ENCODE data around the gene ATF6. TPM values are rescaled to one million over a fixed set of nuclear protein-coding genes. Genes with fewer than 3 reads are reported as not detected.

The ATF6 gene
- total RNA-seq, 5 donors from 2014 or later (not counting 1 experiment from before 2014, with no cell fraction given), result 18.7 to 27.6 (median 21.9) TPM

DNA sequence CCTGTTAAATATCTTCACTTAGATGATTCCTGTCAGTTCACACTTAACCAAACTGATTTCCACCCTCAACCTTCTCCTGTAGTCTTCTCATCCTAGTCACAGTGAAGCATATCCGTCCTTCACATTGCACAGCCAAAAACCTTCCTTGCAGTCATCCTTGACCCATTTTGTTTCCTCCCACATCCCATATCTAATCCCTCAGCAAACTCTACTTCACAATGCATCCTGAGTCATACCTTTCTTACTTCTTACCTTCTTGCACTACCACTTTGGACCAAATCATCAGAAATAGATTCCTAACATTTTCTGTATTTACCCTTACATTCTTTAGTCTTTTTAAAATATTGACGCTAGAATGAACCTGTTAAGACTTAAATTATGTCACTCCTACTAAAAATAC is 170.7 kb downstream of the ATF6 start:
- ChIA-PET CTCF (no interaction called here), POLR2A (no interaction called here)
- peaks cover 39 to 51% (median 51%) of the 10 kb centered on the region in 3 donors for H3K4me1 Mint-ChIP-seq
- Histone ChIP-seq H3K9me3 (no peaks in the 10 kb centered on the region), H3K36me3 (ENCODE audit: control insufficient read depth in 2 of 2, extremely low read depth in 1 of 2, insufficient read depth in 1 of 2, low read length in 1 of 2) (peaks cover 0 to 14% of the 10 kb centered on the region in 2 donors), H3K27ac (ENCODE audit: low read length) (no peak overlapping the region), H3K4me3 (ENCODE audit: control insufficient read depth in 1 of 2, extremely low read depth in 1 of 2, low read length in 1 of 2) (no peak overlapping the region), H3K4me1 (ENCODE audit: control insufficient read depth in 1 of 2, extremely low read depth in 1 of 2, insufficient read depth in 2 of 2, low read length in 2 of 2) (peaks cover 14 to 43% of the 10 kb centered on the region in 2 experiments), H3K27me3 (replicated peaks in 1 of 2; ENCODE audit: control insufficient read depth in 2 of 2, extremely low read depth in 1 of 2, insufficient read depth in 2 of 2, low read length in 1 of 2) (no peaks in the 10 kb centered on the region)
- ATAC-seq (replicated peaks in 1 of 4) (no peak), DNase-seq (no peak)
- peaks cover 12% of the 10 kb centered on the region for H3K36me3 Mint-ChIP-seq
- 100% methylated on average over 1 of the region's 2 CpGs for WGBS (ENCODE audit: insufficient coverage)
- H3K27me3 Mint-ChIP-seq, result no peaks in the 10 kb centered on the region
- H3K4me3 Mint-ChIP-seq, result no peak overlapping the region
- H3K27ac Mint-ChIP-seq, result peak overlapping the region; percentile 45 to 61
- H3K9me3 Mint-ChIP-seq, result no peaks in the 10 kb centered on the region

DNA sequence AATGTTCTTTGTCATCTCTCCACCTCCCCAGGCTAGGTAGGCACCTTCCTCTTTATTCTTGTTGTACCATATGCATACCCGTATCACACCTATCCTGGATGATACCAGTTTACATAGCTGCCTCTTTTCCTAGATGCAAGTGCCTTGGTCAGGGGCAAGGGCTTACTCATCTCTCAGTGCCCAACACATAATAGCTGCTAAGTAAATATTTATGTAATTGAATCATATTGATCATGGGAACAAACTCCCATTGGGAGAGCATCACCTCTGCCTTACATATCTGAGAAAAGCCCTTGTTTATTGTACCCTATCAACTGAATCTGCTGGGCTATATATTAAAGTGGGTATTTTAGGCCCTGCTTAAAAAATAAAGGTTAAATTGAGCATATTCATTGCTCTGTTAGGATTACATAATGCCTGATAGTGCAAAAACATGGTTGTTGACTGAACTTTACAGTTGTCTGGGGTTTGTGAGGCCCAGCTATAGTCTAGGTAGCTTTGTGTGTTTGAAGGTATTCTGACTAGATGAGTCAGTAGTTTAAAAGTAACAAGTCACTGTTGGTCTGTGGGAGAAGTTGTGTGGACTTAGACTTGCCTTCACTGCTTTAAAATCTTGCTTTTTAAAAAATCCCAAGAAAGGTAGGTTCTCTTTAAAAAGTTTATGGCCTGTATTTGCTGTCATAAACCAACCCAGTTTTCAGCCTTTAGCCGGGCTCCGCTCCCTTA is 174.9 kb downstream of the ATF6 start:
- Mint-ChIP-seq H3K4me3 (no peak overlapping the region), H3K27me3 (no peaks in the 10 kb centered on the region), H3K36me3 (peaks cover 43% of the 10 kb centered on the region), H3K27ac (no peak overlapping the region), H3K4me1 (peaks cover 0 to 13% (median 10%) of the 10 kb centered on the region in 3 donors), H3K9me3 (no peaks in the 10 kb centered on the region)
- peaks cover under 1 to 32% of the 10 kb centered on the region in 2 donors for H3K36me3 ChIP-seq (ENCODE audit: control insufficient read depth in 2 of 2, extremely low read depth in 1 of 2, insufficient read depth in 1 of 2, low read length in 1 of 2)
- no peaks in the 10 kb centered on the region for H3K27me3 ChIP-seq (replicated peaks in 1 of 2; ENCODE audit: control insufficient read depth in 2 of 2, extremely low read depth in 1 of 2, insufficient read depth in 2 of 2, low read length in 1 of 2)
- H3K27ac ChIP-seq (ENCODE audit: low read length), result no peak overlapping the region
- ChIA-PET CTCF (no interaction called here), POLR2A (interaction anchor here (0.6 kb wide), 3 partner anchors 26 to 334 kb away, joined by 3 to 9 read pairs (median 4); no protein-coding TSS in a partner anchor)
- H3K4me1 ChIP-seq (ENCODE audit: control insufficient read depth in 1 of 2, extremely low read depth in 1 of 2, insufficient read depth in 2 of 2, low read length in 2 of 2), result peaks cover 0 to 5% of the 10 kb centered on the region in 2 experiments
- 100% methylated on average over 1 of the region's 3 CpGs for WGBS (ENCODE audit: insufficient coverage)
- DNase-seq (no peak), ATAC-seq (replicated peaks in 1 of 4) (no peak)
- no peak overlapping the region for H3K4me3 ChIP-seq (ENCODE audit: control insufficient read depth in 1 of 2, extremely low read depth in 1 of 2, low read length in 1 of 2)
- H3K9me3 ChIP-seq, result no peaks in the 10 kb centered on the region

DNA sequence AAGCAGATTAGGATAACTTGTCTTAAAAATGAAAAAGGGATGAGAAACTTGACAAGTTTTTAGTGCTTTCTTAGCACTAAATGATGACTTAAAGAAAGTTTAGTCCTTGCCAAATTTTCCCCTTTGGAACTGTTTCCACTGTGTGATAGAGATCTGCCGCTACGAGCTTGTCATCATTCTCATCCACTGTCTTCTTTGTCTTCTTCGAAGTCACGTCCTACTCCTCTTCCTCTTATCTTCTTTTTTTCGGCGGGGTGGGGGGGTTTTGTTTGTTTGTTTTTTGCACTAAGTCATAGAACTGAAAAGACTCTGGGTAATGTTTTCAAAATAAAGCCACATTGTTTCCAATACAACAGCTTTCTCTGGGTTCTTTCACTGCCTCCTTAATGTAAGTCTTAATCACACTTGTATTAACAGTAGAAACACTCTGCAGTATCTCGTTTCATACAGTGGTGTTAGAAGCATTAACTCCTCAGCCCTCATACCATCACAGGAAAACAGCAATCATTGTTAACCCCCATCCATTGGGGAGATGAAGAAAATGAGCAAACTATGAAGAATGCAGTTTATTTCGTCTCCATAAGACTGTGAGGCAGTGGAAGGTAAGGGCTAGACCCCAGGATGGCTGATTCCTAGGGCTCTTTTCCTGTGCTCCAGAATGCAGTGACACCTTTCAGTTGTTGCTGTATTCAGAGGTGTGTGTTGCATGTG is 175.8 kb downstream of the ATF6 start:
- ATAC-seq (replicated peaks in 1 of 4) (no peak), DNase-seq (no peak)
- peaks cover 0 to 2% of the 10 kb centered on the region in 2 experiments for H3K4me1 ChIP-seq (ENCODE audit: control insufficient read depth in 1 of 2, extremely low read depth in 1 of 2, insufficient read depth in 2 of 2, low read length in 2 of 2)
- no peaks in the 10 kb centered on the region for H3K9me3 Mint-ChIP-seq
- H3K27me3 Mint-ChIP-seq, result no peaks in the 10 kb centered on the region
- H3K9me3 ChIP-seq, result no peaks in the 10 kb centered on the region
- H3K27me3 ChIP-seq (replicated peaks in 1 of 2; ENCODE audit: control insufficient read depth in 2 of 2, extremely low read depth in 1 of 2, insufficient read depth in 2 of 2, low read length in 1 of 2), result no peaks in the 10 kb centered on the region
- H3K27ac Mint-ChIP-seq, result no peak overlapping the region
- H3K27ac ChIP-seq (ENCODE audit: low read length), result no peak overlapping the region
- 100% methylated on average over 1 of the region's 8 CpGs for WGBS (ENCODE audit: insufficient coverage)
- H3K4me3 ChIP-seq (ENCODE audit: control insufficient read depth in 1 of 2, extremely low read depth in 1 of 2, low read length in 1 of 2), result no peak overlapping the region
- peaks cover 42% of the 10 kb centered on the region for H3K36me3 Mint-ChIP-seq
- peaks cover 2 to 29% of the 10 kb centered on the region in 2 donors for H3K36me3 ChIP-seq (ENCODE audit: control insufficient read depth in 2 of 2, extremely low read depth in 1 of 2, insufficient read depth in 1 of 2, low read length in 1 of 2)
- H3K4me3 Mint-ChIP-seq, result no peak overlapping the region
- H3K4me1 Mint-ChIP-seq, result peaks cover 2 to 7% (median 5%) of the 10 kb centered on the region in 3 donors
- ChIA-PET CTCF (no interaction called here), POLR2A (interaction anchor here in 1 of 2 donors (0.6 kb wide), 2 partner anchors 227 to 333 kb away, joined by 4 to 9 read pairs; no protein-coding TSS in a partner anchor)

DNA sequence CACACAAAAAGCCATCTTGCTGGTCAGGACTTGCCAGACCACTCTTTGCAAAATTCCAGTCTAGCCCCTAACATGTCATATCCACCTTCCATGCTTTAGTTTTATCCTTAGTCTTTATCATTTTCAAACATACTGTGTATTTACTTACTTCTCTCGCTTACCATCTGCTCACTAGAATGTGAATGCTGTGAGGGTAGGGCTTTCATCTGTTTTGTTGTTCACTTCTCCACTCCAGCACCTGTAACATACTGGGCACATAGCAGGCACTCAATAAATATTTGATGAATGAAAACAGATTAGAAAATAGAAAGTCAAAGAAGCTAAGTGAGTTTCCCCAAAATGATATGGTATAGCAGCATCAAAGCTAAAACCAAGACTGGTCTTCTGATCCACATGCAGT is 177.6 kb downstream of the ATF6 start:
- Histone ChIP-seq H3K27me3 (replicated peaks in 1 of 2; ENCODE audit: control insufficient read depth in 2 of 2, extremely low read depth in 1 of 2, insufficient read depth in 2 of 2, low read length in 1 of 2) (no peaks in the 10 kb centered on the region), H3K36me3 (ENCODE audit: control insufficient read depth in 2 of 2, extremely low read depth in 1 of 2, insufficient read depth in 1 of 2, low read length in 1 of 2) (peaks cover 2 to 21% of the 10 kb centered on the region in 2 donors), H3K4me3 (ENCODE audit: control insufficient read depth in 1 of 2, extremely low read depth in 1 of 2, low read length in 1 of 2) (no peak overlapping the region), H3K4me1 (ENCODE audit: control insufficient read depth in 1 of 2, extremely low read depth in 1 of 2, insufficient read depth in 2 of 2, low read length in 2 of 2) (no peaks in the 10 kb centered on the region), H3K9me3 (no peaks in the 10 kb centered on the region), H3K27ac (ENCODE audit: low read length) (no peak overlapping the region)
- DNase-seq, result no peak
- WGBS (ENCODE audit: insufficient coverage), result no CpG with 5 or more reads among the region's 1 CpG
- Mint-ChIP-seq H3K27me3 (no peaks in the 10 kb centered on the region), H3K4me3 (no peak overlapping the region), H3K27ac (no peak overlapping the region), H3K36me3 (peaks cover 49% of the 10 kb centered on the region), H3K4me1 (peaks cover 4 to 6% (median 6%) of the 10 kb centered on the region in 3 donors), H3K9me3 (no peaks in the 10 kb centered on the region)
- ChIA-PET CTCF (interaction anchor here in 1 of 2 donors (0.7 kb wide), 1 partner anchor 16 kb away, joined by 4 read pairs; no protein-coding TSS in a partner anchor), POLR2A (no interaction called here)
- no peak for ATAC-seq (replicated peaks in 1 of 4)

DNA sequence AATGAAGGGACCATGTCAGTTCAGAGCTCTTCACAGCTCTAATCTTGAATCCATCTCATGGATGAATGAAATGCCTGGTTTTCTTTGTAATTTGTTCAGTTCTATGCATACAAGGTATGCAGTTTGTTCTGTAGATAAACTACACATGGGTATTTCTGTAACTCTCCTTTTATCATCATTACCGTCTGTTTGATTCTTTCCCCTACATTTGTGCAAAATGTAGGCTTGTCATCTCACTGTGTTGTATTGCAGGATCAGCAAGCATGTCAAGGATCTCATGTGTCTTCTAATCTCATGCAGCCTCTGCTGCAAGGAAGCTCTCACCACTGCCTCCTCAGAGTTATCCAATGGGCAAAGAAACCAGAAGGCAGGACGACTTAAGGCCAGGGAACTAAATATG is 178.3 kb downstream of the ATF6 start:
- H3K27ac Mint-ChIP-seq, result no peak overlapping the region
- Histone ChIP-seq H3K36me3 (ENCODE audit: control insufficient read depth in 2 of 2, extremely low read depth in 1 of 2, insufficient read depth in 1 of 2, low read length in 1 of 2) (peaks cover 2 to 21% of the 10 kb centered on the region in 2 donors), H3K4me1 (ENCODE audit: control insufficient read depth in 1 of 2, extremely low read depth in 1 of 2, insufficient read depth in 2 of 2, low read length in 2 of 2) (no peaks in the 10 kb centered on the region), H3K27ac (ENCODE audit: low read length) (no peak overlapping the region), H3K9me3 (no peaks in the 10 kb centered on the region), H3K4me3 (ENCODE audit: control insufficient read depth in 1 of 2, extremely low read depth in 1 of 2, low read length in 1 of 2) (no peak overlapping the region), H3K27me3 (replicated peaks in 1 of 2; ENCODE audit: control insufficient read depth in 2 of 2, extremely low read depth in 1 of 2, insufficient read depth in 2 of 2, low read length in 1 of 2) (no peaks in the 10 kb centered on the region)
- H3K36me3 Mint-ChIP-seq, result peaks cover 50% of the 10 kb centered on the region
- WGBS (ENCODE audit: insufficient coverage), result no CpG with 5 or more reads among the region's 2 CpGs
- ATAC-seq (replicated peaks in 1 of 4), result no peak
- ChIA-PET CTCF (no interaction called here), POLR2A (interaction anchor here in 1 of 2 donors (0.9 kb wide), 1 partner anchor 9 kb away, joined by 3 read pairs; no protein-coding TSS in a partner anchor)
- no peaks in the 10 kb centered on the region for H3K9me3 Mint-ChIP-seq
- no peak for DNase-seq
- no peaks in the 10 kb centered on the region for H3K27me3 Mint-ChIP-seq
- no peak overlapping the region for H3K4me3 Mint-ChIP-seq
- H3K4me1 Mint-ChIP-seq, result peaks cover 4 to 9% (median 6%) of the 10 kb centered on the region in 3 donors

DNA sequence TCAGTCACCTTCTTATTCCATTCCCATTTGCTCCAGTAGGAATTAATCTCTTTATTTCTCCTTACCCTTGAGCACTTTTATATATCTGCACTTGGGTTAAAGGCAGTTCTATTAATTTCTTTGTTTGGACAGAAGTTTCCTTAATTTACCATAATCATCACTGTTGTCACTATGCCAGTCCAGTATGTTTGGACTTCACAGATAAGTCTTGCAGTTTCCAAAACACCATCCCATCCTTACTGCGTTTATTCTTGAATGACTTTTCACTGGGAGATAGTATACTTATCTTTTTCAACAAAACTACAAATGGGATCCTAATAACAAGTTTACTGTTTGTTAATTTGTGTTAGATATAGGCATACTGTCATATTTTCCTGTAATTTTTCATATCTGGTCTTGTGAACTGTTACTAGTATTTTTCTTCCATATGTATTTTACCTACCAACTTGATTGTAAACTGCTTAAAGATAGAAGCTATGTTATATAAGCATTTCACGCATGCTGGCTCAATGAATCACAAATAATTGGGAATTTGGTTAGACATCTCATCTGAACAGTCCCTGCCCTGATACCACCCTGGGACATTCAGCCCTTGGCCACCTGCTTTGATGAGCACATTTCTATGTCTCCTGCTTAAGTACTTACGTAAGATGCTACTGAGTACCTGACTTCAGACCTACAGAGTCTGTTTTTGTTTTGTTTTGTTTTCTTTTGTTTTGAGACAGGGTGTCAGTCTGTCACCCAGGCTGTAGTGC is 179.4 kb downstream of the ATF6 start:
- no peaks in the 10 kb centered on the region for H3K27me3 Mint-ChIP-seq
- no peaks in the 10 kb centered on the region for H3K27me3 ChIP-seq (replicated peaks in 1 of 2; ENCODE audit: control insufficient read depth in 2 of 2, extremely low read depth in 1 of 2, insufficient read depth in 2 of 2, low read length in 1 of 2)
- no peaks in the 10 kb centered on the region for H3K9me3 ChIP-seq
- H3K4me1 Mint-ChIP-seq, result peaks cover 4 to 10% (median 6%) of the 10 kb centered on the region in 3 donors
- no peak overlapping the region for H3K27ac ChIP-seq (ENCODE audit: low read length)
- H3K9me3 Mint-ChIP-seq, result no peaks in the 10 kb centered on the region
- POLR2A ChIA-PET, result no interaction called here
- H3K27ac Mint-ChIP-seq, result no peak overlapping the region
- no peak for DNase-seq
- 100% methylated on average over 1 of the region's 3 CpGs for WGBS (ENCODE audit: insufficient coverage)
- H3K4me3 Mint-ChIP-seq, result no peak overlapping the region
- no peaks in the 10 kb centered on the region for H3K4me1 ChIP-seq (ENCODE audit: control insufficient read depth in 1 of 2, extremely low read depth in 1 of 2, insufficient read depth in 2 of 2, low read length in 2 of 2)
- no peak for ATAC-seq (replicated peaks in 1 of 4)
- H3K36me3 ChIP-seq (ENCODE audit: control insufficient read depth in 2 of 2, extremely low read depth in 1 of 2, insufficient read depth in 1 of 2, low read length in 1 of 2), result peaks cover 2 to 21% of the 10 kb centered on the region in 2 donors
- CTCF ChIA-PET, result no interaction called here
- no peak overlapping the region for H3K4me3 ChIP-seq (ENCODE audit: control insufficient read depth in 1 of 2, extremely low read depth in 1 of 2, low read length in 1 of 2)
- H3K36me3 Mint-ChIP-seq, result peaks cover 58% of the 10 kb centered on the region
